H9 (cell line): ENCODE data around the gene CCDC57. TPM values are rescaled to one million over a fixed set of nuclear protein-coding genes. Genes with fewer than 3 reads are reported as not detected.

ENCODE experiments used
- DNase-seq: peaks from one replicate; pipeline ENCODE4 v3.0.0-alpha.2; 2017
- H2AFZ ChIP-seq: one replicate; pipeline ENCODE4 v1.6.1; 2013; ENCODE audit warnings: mild to moderate bottlenecking, low read length, control low read depth, moderate library complexity
- H2AK5ac ChIP-seq: 2 replicates; pipeline ENCODE4 v1.6.1; 2013; ENCODE audit warnings: low read length, control low read depth, mixed read lengths; ENCODE audit not compliant: insufficient read length
- H2BK120ac ChIP-seq: one replicate; pipeline ENCODE4 v1.6.1; 2013; ENCODE audit warnings: low read depth, mild to moderate bottlenecking, low read length, control low read depth, inconsistent platforms; ENCODE audit not compliant: poor library complexity, severe bottlenecking
- H2BK12ac ChIP-seq: 2 replicates; pipeline ENCODE4 v1.6.1; 2013; ENCODE audit warnings: low read length, control low read depth, mixed read lengths, low read depth; ENCODE audit not compliant: insufficient read length
- H2BK15ac ChIP-seq: 2 replicates; pipeline ENCODE4 v1.6.1; 2013; ENCODE audit warnings: low read depth, low read length, control low read depth
- H2BK20ac ChIP-seq: one replicate; pipeline ENCODE4 v1.6.1; 2013; ENCODE audit warnings: low read depth, mild to moderate bottlenecking, low read length, control low read depth, inconsistent platforms; ENCODE audit not compliant: poor library complexity, severe bottlenecking
- H2BK5ac ChIP-seq: 2 replicates; pipeline ENCODE4 v1.6.1; 2013; ENCODE audit warnings: low read length, control low read depth, mixed read lengths; ENCODE audit not compliant: insufficient read length
- H3K14ac ChIP-seq: 2 replicates; pipeline ENCODE4 v1.6.1; 2013; ENCODE audit warnings: low read length, control low read depth; ENCODE audit not compliant: insufficient read depth
- H3K18ac ChIP-seq: 2 replicates; pipeline ENCODE4 v1.6.1; 2013; ENCODE audit warnings: low read depth, mild to moderate bottlenecking, mixed read lengths, low read length, control low read depth; ENCODE audit not compliant: insufficient read length
- H3K23ac ChIP-seq: 2 replicates; pipeline ENCODE4 v1.6.1; 2013; ENCODE audit warnings: low read length, control low read depth, mixed read lengths, low read depth; ENCODE audit not compliant: insufficient read length
- H3K23me2 ChIP-seq: 2 replicates; pipeline ENCODE4 v1.6.1; 2013; ENCODE audit warnings: low read depth, mild to moderate bottlenecking, mixed read lengths, low read length, control low read depth; ENCODE audit not compliant: insufficient read length, poor library complexity, severe bottlenecking
- H3K27ac ChIP-seq: 2 replicates; pipeline ENCODE4 v1.5.1; 2013; ENCODE audit warnings: low read length, control low read depth, mixed read lengths, low read depth; ENCODE audit not compliant: insufficient read length
- H3K27me3 ChIP-seq: 2 replicates; pipeline ENCODE4 v1.6.1; 2013; ENCODE audit warnings: low read length, control low read depth, inconsistent platforms; ENCODE audit not compliant: insufficient read depth
- H3K4ac ChIP-seq: 2 replicates; pipeline ENCODE4 v1.6.1; 2013; ENCODE audit warnings: low read depth, mild to moderate bottlenecking, control low read depth, inconsistent platforms, low read length, moderate library complexity
- H3K4me1 ChIP-seq: 2 replicates; pipeline ENCODE4 v1.6.1; 2013; ENCODE audit warnings: low read length, control low read depth, inconsistent platforms; ENCODE audit not compliant: insufficient read depth
- H3K4me2 ChIP-seq: 2 replicates; pipeline ENCODE4 v1.6.1; 2013; ENCODE audit warnings: low read length, control low read depth, mixed read lengths; ENCODE audit not compliant: insufficient read length, insufficient read depth
- H3K56ac ChIP-seq: 2 replicates; pipeline ENCODE4 v1.6.1; 2013; ENCODE audit warnings: low read depth, mild to moderate bottlenecking, mixed read lengths, low read length, control low read depth; ENCODE audit not compliant: insufficient read length
- H3K79me1 ChIP-seq: 2 replicates; pipeline ENCODE4 v1.6.1; 2013; ENCODE audit warnings: low read depth, mild to moderate bottlenecking, moderate library complexity, low read length, control low read depth, inconsistent platforms; ENCODE audit not compliant: insufficient read depth, poor library complexity, severe bottlenecking
- H3K79me2 ChIP-seq: 2 replicates; pipeline ENCODE4 v1.6.1; 2013; ENCODE audit warnings: low read length, control low read depth, inconsistent platforms; ENCODE audit not compliant: insufficient read depth
- H3K9ac ChIP-seq: 2 replicates; pipeline ENCODE4 v1.6.1; 2013; ENCODE audit warnings: low read length, control low read depth, mixed read lengths; ENCODE audit not compliant: insufficient read length; ENCODE audit errors: extremely low read depth
- H3K9me3 ChIP-seq: one replicate; pipeline ENCODE4 v1.6.1; 2013; ENCODE audit warnings: low read depth, low read length, inconsistent platforms; ENCODE audit not compliant: control insufficient read depth
- H3T11ph ChIP-seq: one replicate; pipeline ENCODE4 v1.6.1; 2013; ENCODE audit warnings: mild to moderate bottlenecking, low read length, control low read depth, inconsistent platforms
- H4K20me1 ChIP-seq: one replicate; pipeline ENCODE4 v1.6.1; 2013; ENCODE audit not compliant: control insufficient read depth, insufficient read length, insufficient read depth
- H4K5ac ChIP-seq: 2 replicates; pipeline ENCODE4 v1.6.1; 2013; ENCODE audit warnings: low read depth, mild to moderate bottlenecking, mixed read lengths, low read length, control low read depth; ENCODE audit not compliant: insufficient read length
- H4K8ac ChIP-seq: replicated peaks from 2 replicates; pipeline ENCODE4 v1.6.1; 2013; ENCODE audit warnings: low read length, control low read depth, mixed read lengths, low read depth; ENCODE audit not compliant: insufficient read length
- H4K91ac ChIP-seq: 2 replicates; pipeline ENCODE4 v1.6.1; 2013; ENCODE audit warnings: low read depth, mild to moderate bottlenecking, moderate library complexity, mixed read lengths, low read length, control low read depth; ENCODE audit not compliant: insufficient read length
- H3K27ac Mint-ChIP-seq, 3 experiments: 2 replicates in 2 of 3; 3 replicates in 1 of 3; pipeline ENCODE4 v1.8.0; 2020 to 2021; ENCODE audit warnings: mixed read lengths in 3 of 3, mild to moderate bottlenecking in 1 of 3, moderate library complexity in 1 of 3
- H3K27me3 Mint-ChIP-seq: 2 replicates; pipeline ENCODE4 v1.8.0; 2021; ENCODE audit warnings: low read depth, mild to moderate bottlenecking, moderate library complexity, mixed read lengths
- H3K36me3 Mint-ChIP-seq, 3 experiments: 2 replicates in 2 of 3; 3 replicates in 1 of 3; pipeline ENCODE4 v1.8.0; 2020 to 2021; ENCODE audit warnings: low read depth in 3 of 3, mixed read lengths in 3 of 3; ENCODE audit not compliant: insufficient read depth in 1 of 3
- H3K4me1 Mint-ChIP-seq, 2 experiments: 2 replicates each; pipeline ENCODE4 v1.8.0; 2020; ENCODE audit warnings: mixed read lengths in 2 of 2
- H3K4me3 Mint-ChIP-seq, 2 experiments: 2 replicates in 1 of 2; 3 replicates in 1 of 2; pipeline ENCODE4 v1.8.0; 2020 to 2021; ENCODE audit warnings: mild to moderate bottlenecking in 2 of 2, mixed read lengths in 2 of 2, moderate library complexity in 1 of 2
- H3K9me3 Mint-ChIP-seq, 2 experiments: 2 replicates in 1 of 2; 3 replicates in 1 of 2; pipeline ENCODE4 v1.8.0; 2020; ENCODE audit warnings: mild to moderate bottlenecking in 2 of 2, mixed read lengths in 2 of 2, moderate library complexity in 1 of 2
- WGBS: extraction: QIAGEN DNeasy Blood & Tissue Kit; methylation state at CpG from one replicate; pipeline ENCODE4 v1.1.7; 2013; ENCODE audit warnings: missing lambda C conversion rate, low lambda C conversion rate, mixed read lengths; ENCODE audit not compliant: insufficient read length; ENCODE audit errors: extremely low coverage; 5-methylcytosine and 5-hydroxymethylcytosine counted together
- total RNA-seq: library from RNA; stranded (reverse); gene quantifications from 2 replicates; pipeline ENCODE4 v1.2.1, GENCODE V29; 2021
- TF ChIP-seq, protein P1 (sequence below): fragments of 200-600 bp; sonication (generic); conservative IDR thresholded peaks from 3 replicates; pipeline ENCODE4 v1.8.0; 2021; ENCODE audit warnings: antibody characterized with exemption, mild to moderate bottlenecking

Gene CCDC57
- total RNA-seq, 1 experiment from 2014 or later: 11.0 TPM

DNA sequence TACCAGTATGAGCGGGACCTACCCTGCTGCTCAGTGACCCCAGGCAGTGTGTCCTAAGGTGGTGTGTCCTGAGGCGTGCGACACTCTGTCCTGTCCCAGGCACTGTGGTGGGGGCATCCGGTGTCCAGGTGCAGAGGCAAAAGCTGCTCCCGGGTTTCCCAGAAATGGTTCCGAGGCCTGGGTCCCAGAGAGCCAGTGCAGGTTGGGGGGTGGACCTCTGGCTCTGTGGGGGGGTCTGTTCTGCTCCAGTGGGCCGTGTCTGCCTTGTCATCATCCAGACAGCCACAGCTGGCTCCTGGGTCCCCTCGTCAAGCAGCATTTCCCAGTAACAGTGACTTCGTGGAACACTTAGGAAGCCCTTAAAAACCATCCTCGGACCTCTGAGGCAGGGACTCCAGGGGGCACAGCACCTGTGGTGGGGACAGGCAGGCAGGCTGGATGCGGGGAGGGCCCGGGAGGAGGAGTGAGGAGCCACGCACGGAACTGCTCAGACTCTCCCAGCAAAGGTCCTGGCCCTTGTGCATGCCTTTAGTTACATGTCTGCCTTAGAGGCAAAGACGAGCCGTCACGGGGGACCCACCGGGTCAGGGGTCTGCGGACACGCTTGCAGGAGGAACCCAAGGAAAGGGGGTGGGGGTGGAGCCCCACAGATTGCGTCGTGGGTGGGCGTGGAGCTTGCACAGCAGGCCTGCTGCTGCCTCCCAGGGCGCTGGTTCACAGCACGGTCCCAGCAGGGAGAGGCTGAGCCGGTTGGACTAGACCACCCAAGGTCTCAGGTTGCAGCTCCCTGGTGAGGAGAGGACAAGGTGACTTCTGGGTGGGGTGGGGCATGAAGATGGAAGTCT lies 21.8 kb upstream of the CCDC57 start:
- H3K56ac ChIP-seq: no peak overlapping the region
- no peak overlapping the region for H2BK20ac ChIP-seq
- no peaks in the 10 kb centered on the region for H4K20me1 ChIP-seq
- no peak overlapping the region; the same call in 1 of the 2 replicates for H3K14ac ChIP-seq
- no peak overlapping the region for H3K27ac ChIP-seq
- no peak overlapping the region for H4K5ac ChIP-seq
- H3K79me2 ChIP-seq: no peaks in the 10 kb centered on the region
- WGBS: no CpG with 5 or more reads among the region's 26 CpGs
- no peak overlapping the region for H4K8ac ChIP-seq
- H3K9ac ChIP-seq: no peak overlapping the region
- no peak overlapping the region for H2BK12ac ChIP-seq
- H2BK15ac ChIP-seq: no peak overlapping the region
- H3K4me3 Mint-ChIP-seq: no peak overlapping the region
- peaks cover 10% of the 10 kb centered on the region; the same call in 1 of the 2 replicates for H3K27me3 ChIP-seq
- H2AK5ac ChIP-seq: no peak overlapping the region
- no peaks in the 10 kb centered on the region for H3K9me3 ChIP-seq
- no peak overlapping the region for H3K4ac ChIP-seq
- H4K91ac ChIP-seq: no peak overlapping the region
- no peaks in the 10 kb centered on the region for H3K79me1 ChIP-seq
- peaks cover 20% of the 10 kb centered on the region for H3K27me3 Mint-ChIP-seq
- DNase-seq: no peak
- no peaks in the 10 kb centered on the region for H3K9me3 Mint-ChIP-seq
- no peak overlapping the region for H3K18ac ChIP-seq
- TF ChIP-seq, protein P1, sequence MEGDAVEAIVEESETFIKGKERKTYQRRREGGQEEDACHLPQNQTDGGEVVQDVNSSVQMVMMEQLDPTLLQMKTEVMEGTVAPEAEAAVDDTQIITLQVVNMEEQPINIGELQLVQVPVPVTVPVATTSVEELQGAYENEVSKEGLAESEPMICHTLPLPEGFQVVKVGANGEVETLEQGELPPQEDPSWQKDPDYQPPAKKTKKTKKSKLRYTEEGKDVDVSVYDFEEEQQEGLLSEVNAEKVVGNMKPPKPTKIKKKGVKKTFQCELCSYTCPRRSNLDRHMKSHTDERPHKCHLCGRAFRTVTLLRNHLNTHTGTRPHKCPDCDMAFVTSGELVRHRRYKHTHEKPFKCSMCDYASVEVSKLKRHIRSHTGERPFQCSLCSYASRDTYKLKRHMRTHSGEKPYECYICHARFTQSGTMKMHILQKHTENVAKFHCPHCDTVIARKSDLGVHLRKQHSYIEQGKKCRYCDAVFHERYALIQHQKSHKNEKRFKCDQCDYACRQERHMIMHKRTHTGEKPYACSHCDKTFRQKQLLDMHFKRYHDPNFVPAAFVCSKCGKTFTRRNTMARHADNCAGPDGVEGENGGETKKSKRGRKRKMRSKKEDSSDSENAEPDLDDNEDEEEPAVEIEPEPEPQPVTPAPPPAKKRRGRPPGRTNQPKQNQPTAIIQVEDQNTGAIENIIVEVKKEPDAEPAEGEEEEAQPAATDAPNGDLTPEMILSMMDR: no peak
- H2BK120ac ChIP-seq: no peak overlapping the region
- no peak overlapping the region for H3K27ac Mint-ChIP-seq
- no peak overlapping the region for H2BK5ac ChIP-seq
- no peak overlapping the region for H3T11ph ChIP-seq
- H3K4me2 ChIP-seq: no peak overlapping the region
- H3K4me1 ChIP-seq: no peaks in the 10 kb centered on the region
- peaks cover 7% of the 10 kb centered on the region for H3K23me2 ChIP-seq
- peaks cover 2 to 5% (median 3%) of the 10 kb centered on the region in 3 experiments; a peak in 5 of 7 replicates for H3K36me3 Mint-ChIP-seq
- peaks cover 4 to 21% of the 10 kb centered on the region in 2 experiments for H3K4me1 Mint-ChIP-seq
- H2AFZ ChIP-seq: no peak overlapping the region
- no peak overlapping the region for H3K23ac ChIP-seq
